ENCODE measurements around the gene ZNF208. TPM values are rescaled to one million over a fixed set of nuclear protein-coding genes. Genes with fewer than 3 reads are reported as not detected.

Gene ZNF208
- total RNA-seq, 5 donors from 2014 or later (not counting 1 experiment from before 2014, with no cell fraction given), result 1.9 to 6.7 (median 3.2) TPM

Other genes starting within 250 kb of the ZNF208 start
- 10 to 100 TPM in 3 of 5 donors, 1 to 10 TPM in 2; 6.3 to 23.5 (median 21.1) TPM for gene ZNF100, start 243.4 kb downstream of the ZNF208 start, total RNA-seq
- gene ZNF43, start 174.8 kb downstream of the ZNF208 start, total RNA-seq, result 10 to 100 TPM; 22.3 to 31.5 (median 25.0) TPM
- gene ZNF257, start 41.5 kb upstream of the ZNF208 start, total RNA-seq, result 10 to 100 TPM in 1 of 5 donors, 1 to 10 TPM in 4; 2.6 to 13.1 (median 3.8) TPM
- not detected for gene ZNF676, start 186.0 kb upstream of the ZNF208 start, total RNA-seq